GM21723 (cell line): Measurements from ENCODE around the gene SLC35G1.

Experiments
- ATAC-seq: cut with Tn5 transposase; IDR thresholded peaks from one replicate; pipeline ENCODE4 v1.9.1; 2021; ENCODE audit warnings: mild to moderate bottlenecking, moderate library complexity; ENCODE audit not compliant: unreplicated experiment

The SLC35G1 gene

GRCh38 chr10:93893646-93894515 lies at the start of gene SLC35G1:
Gene SLC35G1 (plus strand): TSS chr10:93893978. CDS start chr10:93894034, 56 bp downstream.
- ATAC-seq: peak; percentile 86

- no peak for ATAC-seq
Measured at GRCh38 chr10:93844979-93845626, 48.7 kb upstream of the SLC35G1 start.

GRCh38 chr10:93849593-93849992 lies 44.2 kb upstream of the SLC35G1 start:
- ATAC-seq: no peak

GRCh38 chr10:93850031-93851015 lies 43.5 kb upstream of the SLC35G1 start:
- no peak for ATAC-seq

GRCh38 chr10:93851169-93851568 lies 42.6 kb upstream of the SLC35G1 start:
- no peak for ATAC-seq

- ATAC-seq: no peak
Measured at GRCh38 chr10:93852476-93853095, 41.2 kb upstream of the SLC35G1 start.

- no peak for ATAC-seq
Measured at GRCh38 chr10:93854975-93855374, 38.8 kb upstream of the SLC35G1 start.

- ATAC-seq: no peak
Measured at GRCh38 chr10:93856349-93857145, 37.2 kb upstream of the SLC35G1 start.

- no peak for ATAC-seq
Measured at GRCh38 chr10:93859049-93859655, 34.6 kb upstream of the SLC35G1 start.

GRCh38 chr10:93861825-93862224 lies 32.0 kb upstream of the SLC35G1 start:
- ATAC-seq: no peak

GRCh38 chr10:93865794-93866425 lies 27.9 kb upstream of the SLC35G1 start:
- ATAC-seq: no peak

- no peak for ATAC-seq
Measured at GRCh38 chr10:93867525-93867924, 26.3 kb upstream of the SLC35G1 start.

- no peak for ATAC-seq
Measured at GRCh38 chr10:93871671-93872204, 22.0 kb upstream of the SLC35G1 start.

GRCh38 chr10:93872375-93873158 lies 21.2 kb upstream of the SLC35G1 start:
- ATAC-seq: no peak

- ATAC-seq: no peak
Measured at GRCh38 chr10:93873420-93874115, 20.2 kb upstream of the SLC35G1 start.

GRCh38 chr10:93874309-93875031 lies 19.3 kb upstream of the SLC35G1 start:
- ATAC-seq: no peak

- ATAC-seq: no peak
Measured at GRCh38 chr10:93875032-93875358, 18.8 kb upstream of the SLC35G1 start.
